ENCODE measurements around the gene CIDEA.

DNA sequence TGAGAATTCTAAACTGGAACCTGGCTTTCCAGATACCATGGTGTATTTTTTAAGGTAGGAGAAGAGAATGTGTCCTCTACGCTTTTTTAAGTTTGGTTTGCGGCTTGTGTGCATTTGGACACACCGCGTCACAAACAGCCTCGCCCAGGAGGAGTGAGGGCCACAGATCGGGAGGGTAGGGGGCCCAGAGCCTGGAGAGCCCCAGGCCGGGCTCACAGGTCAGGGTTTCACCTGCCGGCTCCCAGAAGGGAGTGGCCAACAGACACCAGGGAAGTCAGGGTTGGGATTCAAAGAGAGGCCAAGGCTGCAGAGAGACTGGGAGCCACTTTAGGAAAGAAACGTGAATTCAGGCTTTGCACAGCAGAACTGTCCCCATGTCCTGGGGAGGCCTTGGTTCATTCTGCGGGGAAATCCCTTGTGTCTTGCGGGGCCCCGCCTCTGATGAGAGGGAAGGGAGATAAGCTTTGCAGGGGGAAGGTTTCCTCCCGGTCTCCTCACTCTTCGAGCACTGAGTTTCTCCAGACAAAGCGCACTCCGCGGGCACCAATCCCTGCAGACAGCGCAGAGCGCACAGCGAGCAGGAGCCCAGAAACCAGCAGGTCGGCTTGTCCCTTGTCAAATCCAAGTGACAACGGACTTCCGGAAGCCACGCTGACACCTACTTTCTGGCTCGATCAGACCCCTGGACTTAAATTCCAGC lies 51.9 kb downstream of the CIDEA start:
- TF ChIP-seq, protein P1, sequence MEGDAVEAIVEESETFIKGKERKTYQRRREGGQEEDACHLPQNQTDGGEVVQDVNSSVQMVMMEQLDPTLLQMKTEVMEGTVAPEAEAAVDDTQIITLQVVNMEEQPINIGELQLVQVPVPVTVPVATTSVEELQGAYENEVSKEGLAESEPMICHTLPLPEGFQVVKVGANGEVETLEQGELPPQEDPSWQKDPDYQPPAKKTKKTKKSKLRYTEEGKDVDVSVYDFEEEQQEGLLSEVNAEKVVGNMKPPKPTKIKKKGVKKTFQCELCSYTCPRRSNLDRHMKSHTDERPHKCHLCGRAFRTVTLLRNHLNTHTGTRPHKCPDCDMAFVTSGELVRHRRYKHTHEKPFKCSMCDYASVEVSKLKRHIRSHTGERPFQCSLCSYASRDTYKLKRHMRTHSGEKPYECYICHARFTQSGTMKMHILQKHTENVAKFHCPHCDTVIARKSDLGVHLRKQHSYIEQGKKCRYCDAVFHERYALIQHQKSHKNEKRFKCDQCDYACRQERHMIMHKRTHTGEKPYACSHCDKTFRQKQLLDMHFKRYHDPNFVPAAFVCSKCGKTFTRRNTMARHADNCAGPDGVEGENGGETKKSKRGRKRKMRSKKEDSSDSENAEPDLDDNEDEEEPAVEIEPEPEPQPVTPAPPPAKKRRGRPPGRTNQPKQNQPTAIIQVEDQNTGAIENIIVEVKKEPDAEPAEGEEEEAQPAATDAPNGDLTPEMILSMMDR (IDR thresholded peaks at IDR 0.05), result no peak
- no peak for TF ChIP-seq POLR2A (IDR thresholded peaks at IDR 0.05)

All from lower leg skin (tissue), 3 donors.